AG04449 (cell line): ENCODE results near the gene DPYSL5.

ENCODE experiments used
- CTCF ChIA-PET: fragments of 350-600 bp; formaldehyde crosslinking; extraction: SDS; loops from one replicate; lab custom pipeline; 2021; ENCODE audit warnings: antibody characterized with exemption; lab: Yijun Ruan, JAX
- POLR2A ChIA-PET: fragments of 400-600, 350-600 bp; formaldehyde crosslinking; extraction: SDS; loops from one replicate; lab custom pipeline; 2020; ENCODE audit warnings: antibody characterized with exemption, inconsistent platforms; lab: Yijun Ruan, JAX
- DNase-seq: peaks from one replicate; pipeline ENCODE4 v3.0.0-alpha.2; 2010; ENCODE audit warnings: low read depth, low spot score
- H3K4me3 ChIP-seq: 2 replicates; pipeline ENCODE4 v1.5.1; 2011; ENCODE audit warnings: low read depth, mild to moderate bottlenecking, control low read depth, low read length
- CTCF ChIP-seq: IDR thresholded peaks from one replicate; pipeline ENCODE4 v1.5.1; 2011; ENCODE audit warnings: mild to moderate bottlenecking, moderate library complexity, low read length, control low read depth, inconsistent platforms; ENCODE audit not compliant: insufficient read depth; ENCODE audit errors: missing control alignments

DPYSL5 gene

GRCh38 chr2:26899500-26900164, 51.7 kb downstream of the DPYSL5 start:
- ChIA-PET POLR2A (no interaction called here), CTCF (interaction anchor here (0.7 to 1.2 kb wide), 3 partner anchors 9 to 117 kb away, joined by 3 read pairs; no protein-coding TSS in a partner anchor)
- no peak for TF ChIP-seq CTCF
- no peak overlapping the region for H3K4me3 ChIP-seq
- no peak for DNase-seq

- TF ChIP-seq CTCF = no peak
- DNase-seq = no peak
- POLR2A ChIA-PET = interaction anchor here (0.5 kb wide), 1 partner anchor 86 kb away, joined by 3 read pairs; no protein-coding TSS in a partner anchor
- CTCF ChIA-PET = no interaction called here
- no peak overlapping the region for H3K4me3 ChIP-seq
These were observed 52.9 kb downstream of the DPYSL5 start for GRCh38 chr2:26900831-26901321.

- ChIA-PET POLR2A (interaction anchor here (0.5 kb wide), 1 partner anchor 86 kb away, joined by 3 read pairs; no protein-coding TSS in a partner anchor), CTCF (no interaction called here)
- H3K4me3 ChIP-seq = no peak overlapping the region
- DNase-seq = no peak
- TF ChIP-seq CTCF = no peak
These were observed 53.6 kb downstream of the DPYSL5 start for GRCh38 chr2:26901326-26902183.

- ChIA-PET CTCF (no interaction called here), POLR2A (no interaction called here)
- no peak overlapping the region for H3K4me3 ChIP-seq
- DNase-seq = no peak
- TF ChIP-seq CTCF = no peak
These were observed 55.7 kb downstream of the DPYSL5 start for GRCh38 chr2:26903676-26904075.

GRCh38 chr2:26904839-26905238, 56.9 kb downstream of the DPYSL5 start:
- CTCF ChIA-PET = no interaction called here
- DNase-seq = no peak
- POLR2A ChIA-PET = no interaction called here
- no peak for TF ChIP-seq CTCF
- no peak overlapping the region for H3K4me3 ChIP-seq
